NCI-H526 treated with DMSO at 0.1 percent for 48 hours (cell line): ENCODE measurements around the gene SETD6.
"Not testable (repeated sequence)": the region's sequence is repeated elsewhere in the genome, so short reads cannot be mapped to it uniquely, and the experiment has no call there.

Source experiments
- DNase-seq: peaks from one replicate; lab custom pipeline; 2025; lab: John Stamatoyannopoulos, UW

The SETD6 gene

GRCh38 chr16:58515125-58515870 lies at the start of gene SETD6:
TSS of gene SETD6 (plus strand) at chr16:58515517. CDS start at chr16:58515538, 21 bp downstream.
- DNase-seq: peak; percentile 36

GRCh38 chr16:58465817-58466216 lies 49.5 kb upstream of the SETD6 start:
- DNase-seq: no peak

GRCh38 chr16:58466396-58466795 lies 48.9 kb upstream of the SETD6 start:
- no peak for DNase-seq

GRCh38 chr16:58467905-58468304 lies 47.4 kb upstream of the SETD6 start:
- no peak for DNase-seq

GRCh38 chr16:58471209-58471975 lies 43.9 kb upstream of the SETD6 start:
- no peak for DNase-seq

- DNase-seq: no peak
Observed at GRCh38 chr16:58472266-58472665, 43.1 kb upstream of the SETD6 start.

GRCh38 chr16:58472827-58473226 lies 42.5 kb upstream of the SETD6 start:
- no peak for DNase-seq

GRCh38 chr16:58474296-58474695 lies 41.0 kb upstream of the SETD6 start:
- DNase-seq: no peak

GRCh38 chr16:58475091-58475619 lies 40.2 kb upstream of the SETD6 start:
- DNase-seq: no peak

- no peak for DNase-seq
Observed at GRCh38 chr16:58476791-58477190, 38.5 kb upstream of the SETD6 start.

GRCh38 chr16:58478427-58478826 lies 36.9 kb upstream of the SETD6 start:
- no peak for DNase-seq

GRCh38 chr16:58481226-58481869 lies 34.0 kb upstream of the SETD6 start:
- DNase-seq: no peak

GRCh38 chr16:58481931-58482330 lies 33.4 kb upstream of the SETD6 start:
- DNase-seq: no peak

GRCh38 chr16:58485184-58485887 lies 30.0 kb upstream of the SETD6 start:
- no peak for DNase-seq

- DNase-seq: peak; percentile 27
Observed at GRCh38 chr16:58487566-58488351, 27.6 kb upstream of the SETD6 start.

- no peak for DNase-seq
Observed at GRCh38 chr16:58488531-58488930, 26.8 kb upstream of the SETD6 start.

GRCh38 chr16:58490065-58490464 lies 25.3 kb upstream of the SETD6 start:
- DNase-seq: no peak

GRCh38 chr16:58490539-58490938 lies 24.8 kb upstream of the SETD6 start:
- DNase-seq: not testable (repeated sequence)

GRCh38 chr16:58492066-58492465 lies 23.3 kb upstream of the SETD6 start:
- no peak for DNase-seq

GRCh38 chr16:58492735-58493134 lies 22.6 kb upstream of the SETD6 start:
- no peak for DNase-seq

- DNase-seq: no peak
Observed at GRCh38 chr16:58493756-58494431, 21.4 kb upstream of the SETD6 start.
